PFSK-1 (cell line): ENCODE results near the gene TASOR2.

Experiments used
- POLR2AphosphoS5 ChIP-seq: IDR thresholded peaks from 2 replicates; pipeline ENCODE4 v1.6.1; 2012; ENCODE audit warnings: low read depth, mild to moderate bottlenecking, control low read depth, low read length, moderate library complexity
- REST ChIP-seq, 2 experiments: IDR thresholded peaks; 2 replicates each; pipeline versions ENCODE4 v1.6.1 to v1.8.0; 2011 to 2012; ENCODE audit warnings: low read depth in 2 of 2, low read length in 2 of 2, control low read depth in 1 of 2, inconsistent platforms in 1 of 2, mild to moderate bottlenecking in 1 of 2, moderate library complexity in 1 of 2; ENCODE audit not compliant: insufficient read depth in 1 of 2
- SIN3A ChIP-seq: IDR thresholded peaks from 2 replicates; pipeline ENCODE4 v1.6.1; 2012; ENCODE audit warnings: mild to moderate bottlenecking, low read length, moderate library complexity, borderline replicate concordance; ENCODE audit not compliant: insufficient read depth

GRCh38 chr10:5648494-5649457 is 35.9 kb upstream of the TASOR2 start:
- TF ChIP-seq SIN3A (no peak), POLR2AphosphoS5 (no peak), REST (IDR thresholded peaks at IDR 0.05; ENCODE audit: insufficient read depth in 1 of 2, low read depth in 2 of 2, low read length in 2 of 2) (no peak)
